Activated CD8-positive, alpha-beta T cell treated with anti-CD3 and anti-CD28 coated beads, Interleukin-2, amount 10 ng/mL, durations not matched to agents 7 days and 5 days (primary cell): Measurements from ENCODE around the gene EFCAB14. TPM values are rescaled to one million over a fixed set of nuclear protein-coding genes. Genes with fewer than 3 reads are reported as not detected.
"Not testable (repeated sequence)": the region's sequence is repeated elsewhere in the genome, so short reads cannot be mapped to it uniquely, and the experiment has no call there.

ENCODE experiments used
- ATAC-seq: fragments of 150-1000 bp; cut with Tn5 transposase; one replicate; pipeline ENCODE4 v1.10.0; 2021; ENCODE audit warnings: moderate library complexity
- CTCF ChIA-PET: fragments of 350-600 bp; sonication (Branson Sonifier 250); formaldehyde crosslinking; loops from one replicate; lab custom pipeline; 2021; ENCODE audit warnings: antibody characterized with exemption; lab: Charles Lee
- POLR2A ChIA-PET: fragments of 350-600 bp; sonication (Branson Sonifier 250); formaldehyde crosslinking; loops from one replicate; lab custom pipeline; 2021; ENCODE audit warnings: antibody characterized with exemption; lab: Charles Lee
- DNase-seq: peaks from one replicate; pipeline ENCODE4 v3.0.0-alpha.2; 2020
- H3K27ac Mint-ChIP-seq: one replicate; pipeline ENCODE4 v1.8.0; 2021; ENCODE audit warnings: mild to moderate bottlenecking, mixed read lengths
- H3K27me3 Mint-ChIP-seq: one replicate; pipeline ENCODE4 v1.8.0; 2021; ENCODE audit warnings: low read depth, mixed read lengths
- H3K36me3 Mint-ChIP-seq: one replicate; pipeline ENCODE4 v1.8.0; 2021; ENCODE audit warnings: low read depth, mixed read lengths
- H3K4me1 Mint-ChIP-seq: one replicate; pipeline ENCODE4 v1.8.0; 2021; ENCODE audit warnings: low read depth, mixed read lengths
- H3K4me3 Mint-ChIP-seq: one replicate; pipeline ENCODE4 v1.8.0; 2021; ENCODE audit warnings: mild to moderate bottlenecking, mixed read lengths
- H3K9me3 Mint-ChIP-seq: one replicate; pipeline ENCODE4 v1.8.0; 2022; ENCODE audit warnings: mixed read lengths; ENCODE audit not compliant: insufficient read depth
- total RNA-seq, 2 experiments: library from RNA; stranded (reverse); gene quantifications; one replicate each; pipeline ENCODE4 v1.2.3, GENCODE V29; 2021

The EFCAB14 gene
- total RNA-seq, 2 experiments from 2014 or later = 81.4 to 85.1 TPM

GRCh38 chr1:46720319-46720718, 1.4 kb upstream of the EFCAB14 start:
- ATAC-seq, DNase-seq, H3K27ac Mint-ChIP-seq, H3K27me3 Mint-ChIP-seq, H3K9me3 Mint-ChIP-seq, H3K4me3 Mint-ChIP-seq: not testable (repeated sequence)
- Mint-ChIP-seq H3K4me1 (peaks cover 39% of the 10 kb centered on the region), H3K36me3 (peaks cover 20% of the 10 kb centered on the region)
- CTCF ChIA-PET = interaction anchor here (1.5 to 2.0 kb wide), 2 partner anchors 186 to 191 kb away, joined by 5 to 6 read pairs; no protein-coding TSS in a partner anchor
- POLR2A ChIA-PET = interaction anchor here (0.6 to 2.1 kb wide), 3 partner anchors 52 to 126 kb away, joined by 3 to 6 read pairs (median 3); partner anchors contain the start of gene ATPAF1

GRCh38 chr1:46719689-46720088, 775 bp upstream of the EFCAB14 start:
- Mint-ChIP-seq H3K4me1 (peaks cover 40% of the 10 kb centered on the region), H3K27me3 (no peaks in the 10 kb centered on the region), H3K27ac (peak overlapping the region; percentile 77), H3K36me3 (peaks cover 26% of the 10 kb centered on the region), H3K4me3 (peak overlapping the region; percentile 94), H3K9me3 (no peaks in the 10 kb centered on the region)
- ATAC-seq (no peak), DNase-seq (no peak)
- ChIA-PET CTCF (interaction anchor here (1.2 to 1.5 kb wide), 2 partner anchors 52 to 186 kb away, joined by 3 to 5 read pairs; no protein-coding TSS in a partner anchor), POLR2A (interaction anchor here (0.7 to 2.1 kb wide), 3 partner anchors 51 to 190 kb away, joined by 3 to 6 read pairs (median 4); partner anchors contain the start of gene ATPAF1)

GRCh38 chr1:46718340-46718726, 581 bp downstream of the EFCAB14 start:
- peak overlapping the region; percentile 94 for H3K4me3 Mint-ChIP-seq
- H3K27me3 Mint-ChIP-seq = no peaks in the 10 kb centered on the region
- ChIA-PET CTCF (interaction anchor here (1.0 to 2.6 kb wide), 3 partner anchors 112 to 188 kb away, joined by 3 to 7 read pairs (median 5); no protein-coding TSS in a partner anchor), POLR2A (interaction anchor here (0.6 to 2.1 kb wide), 5 partner anchors 44 to 415 kb away, joined by 3 to 6 read pairs (median 3); partner anchors contain the start of genes ATPAF1, LRRC41, MKNK1 and MOB3C)
- peaks cover 40% of the 10 kb centered on the region for H3K4me1 Mint-ChIP-seq
- DNase-seq (no peak), ATAC-seq (no peak)
- H3K9me3 Mint-ChIP-seq = no peaks in the 10 kb centered on the region
- peak overlapping the region; percentile 95 for H3K27ac Mint-ChIP-seq
- peaks cover 34% of the 10 kb centered on the region for H3K36me3 Mint-ChIP-seq

- H3K27me3 Mint-ChIP-seq = no peaks in the 10 kb centered on the region
- CTCF ChIA-PET = interaction anchor here (2.0 to 2.6 kb wide), 2 partner anchors 184 to 187 kb away, joined by 5 to 7 read pairs; no protein-coding TSS in a partner anchor
- no peak for ATAC-seq
- peaks cover 40% of the 10 kb centered on the region for H3K4me1 Mint-ChIP-seq
- no peak for DNase-seq
- peaks cover 37% of the 10 kb centered on the region for H3K36me3 Mint-ChIP-seq
- peak overlapping the region; percentile 95 for H3K27ac Mint-ChIP-seq
- POLR2A ChIA-PET = interaction anchor here (1.4 to 1.6 kb wide), 2 partner anchors 101 to 114 kb away, joined by 3 read pairs; partner anchors contain the start of genes MKNK1 and MOB3C
- peak overlapping the region; percentile 94 for H3K4me3 Mint-ChIP-seq
- no peaks in the 10 kb centered on the region for H3K9me3 Mint-ChIP-seq
These were observed 1.3 kb downstream of the EFCAB14 start for GRCh38 chr1:46717654-46718053.

- peaks cover 36% of the 10 kb centered on the region for H3K4me1 Mint-ChIP-seq
- ChIA-PET CTCF (interaction anchor here (1.8 kb wide), 1 partner anchor 10 kb away, joined by 4 read pairs; no protein-coding TSS in a partner anchor), POLR2A (interaction anchor here (1.3 to 1.6 kb wide), 3 partner anchors 12 to 99 kb away, joined by 3 to 4 read pairs (median 4); no protein-coding TSS in a partner anchor)
- H3K9me3 Mint-ChIP-seq = no peaks in the 10 kb centered on the region
- no peaks in the 10 kb centered on the region for H3K27me3 Mint-ChIP-seq
- H3K4me3 Mint-ChIP-seq = no peak overlapping the region
- no peak overlapping the region for H3K27ac Mint-ChIP-seq
- no peak for ATAC-seq
- no peak for DNase-seq
- peaks cover 51% of the 10 kb centered on the region for H3K36me3 Mint-ChIP-seq
These were observed 3.9 kb downstream of the EFCAB14 start for GRCh38 chr1:46714976-46715375.

- Mint-ChIP-seq H3K4me1 (no peaks in the 10 kb centered on the region), H3K36me3 (peaks cover 63% of the 10 kb centered on the region), H3K27ac (no peak overlapping the region), H3K27me3 (no peaks in the 10 kb centered on the region), H3K4me3 (no peak overlapping the region), H3K9me3 (no peaks in the 10 kb centered on the region)
- DNase-seq = no peak
- ATAC-seq = no peak
- POLR2A ChIA-PET = no interaction called here
- CTCF ChIA-PET = interaction anchor here (0.8 to 1.3 kb wide), 4 partner anchors 8 to 221 kb away, joined by 3 to 4 read pairs (median 4); no protein-coding TSS in a partner anchor
These were observed 10.8 kb downstream of the EFCAB14 start for GRCh38 chr1:46708121-46708520.

- Mint-ChIP-seq H3K4me3 (no peak overlapping the region), H3K27ac (no peak overlapping the region), H3K4me1 (no peaks in the 10 kb centered on the region), H3K27me3 (no peaks in the 10 kb centered on the region), H3K36me3 (peaks cover 56% of the 10 kb centered on the region), H3K9me3 (no peaks in the 10 kb centered on the region)
- ATAC-seq = no peak
- ChIA-PET POLR2A (no interaction called here), CTCF (interaction anchor here (1.0 kb wide), 1 partner anchor 19 kb away, joined by 3 read pairs; no protein-coding TSS in a partner anchor)
- DNase-seq = no peak
These were observed 13.5 kb downstream of the EFCAB14 start for GRCh38 chr1:46705408-46705807.

- ChIA-PET CTCF (interaction anchor here (0.8 kb wide), 1 partner anchor 25 kb away, joined by 3 read pairs; no protein-coding TSS in a partner anchor), POLR2A (no interaction called here)
- DNase-seq (no peak), ATAC-seq (no peak)
- no peak overlapping the region for H3K27ac Mint-ChIP-seq
- H3K4me1 Mint-ChIP-seq = no peaks in the 10 kb centered on the region
- no peak overlapping the region for H3K4me3 Mint-ChIP-seq
- H3K36me3 Mint-ChIP-seq = peaks cover 54% of the 10 kb centered on the region
- H3K27me3 Mint-ChIP-seq = no peaks in the 10 kb centered on the region
- no peaks in the 10 kb centered on the region for H3K9me3 Mint-ChIP-seq
These were observed 14.8 kb downstream of the EFCAB14 start for GRCh38 chr1:46703927-46704641.

- H3K27me3 Mint-ChIP-seq = no peaks in the 10 kb centered on the region
- ATAC-seq (no peak), DNase-seq (no peak)
- no peaks in the 10 kb centered on the region for H3K4me1 Mint-ChIP-seq
- no peak overlapping the region for H3K4me3 Mint-ChIP-seq
- ChIA-PET CTCF (no interaction called here), POLR2A (no interaction called here)
- peak overlapping the region; percentile 8 for H3K27ac Mint-ChIP-seq
- H3K36me3 Mint-ChIP-seq = peaks cover 57% of the 10 kb centered on the region
- H3K9me3 Mint-ChIP-seq = no peaks in the 10 kb centered on the region
These were observed 19.2 kb downstream of the EFCAB14 start for GRCh38 chr1:46699666-46700065.

- Mint-ChIP-seq H3K4me3 (no peak overlapping the region), H3K36me3 (peaks cover 53% of the 10 kb centered on the region), H3K9me3 (no peaks in the 10 kb centered on the region), H3K27me3 (no peaks in the 10 kb centered on the region), H3K27ac (no peak overlapping the region), H3K4me1 (no peaks in the 10 kb centered on the region)
- POLR2A ChIA-PET = interaction anchor here (1.1 kb wide), 1 partner anchor 18 kb away, joined by 4 read pairs; no protein-coding TSS in a partner anchor
- no peak for ATAC-seq
- CTCF ChIA-PET = interaction anchor here (1.2 to 1.5 kb wide), 3 partner anchors 11 to 216 kb away, joined by 4 to 7 read pairs (median 4); no protein-coding TSS in a partner anchor
- DNase-seq = no peak
These were observed 21.9 kb downstream of the EFCAB14 start for GRCh38 chr1:46697053-46697452.

- H3K36me3 Mint-ChIP-seq = peaks cover 68% of the 10 kb centered on the region
- H3K4me1 Mint-ChIP-seq, H3K4me3 Mint-ChIP-seq, H3K9me3 Mint-ChIP-seq, DNase-seq, POLR2A ChIA-PET, ATAC-seq, H3K27me3 Mint-ChIP-seq, H3K27ac Mint-ChIP-seq, CTCF ChIA-PET: not testable (repeated sequence)
These were observed 24.2 kb downstream of the EFCAB14 start for GRCh38 chr1:46694676-46695075.
